Left renal pelvis (tissue), 4 donors: ENCODE data around the gene PRIMA1. TPM values are rescaled to one million over a fixed set of nuclear protein-coding genes. Genes with fewer than 3 reads are reported as not detected.

Source experiments
- DNase-seq, 4 donors: peaks; one replicate each; pipeline ENCODE4 v3.0.0-alpha.2; 2013; ENCODE audit warnings: low read depth in 4 of 4, low spot score in 3 of 4
- polyA plus RNA-seq, 4 donors: library from polyadenylated mRNA; unstranded; fragments of 120-200 nt; gene quantifications; one replicate each; pipeline ENCODE4 v1.2.1, GENCODE V29; 2013; ENCODE audit not compliant: insufficient read length in 4 of 4

Gene PRIMA1
- polyA plus RNA-seq, 4 donors, result 1.1 to 5.0 (median 1.9) TPM

DNA sequence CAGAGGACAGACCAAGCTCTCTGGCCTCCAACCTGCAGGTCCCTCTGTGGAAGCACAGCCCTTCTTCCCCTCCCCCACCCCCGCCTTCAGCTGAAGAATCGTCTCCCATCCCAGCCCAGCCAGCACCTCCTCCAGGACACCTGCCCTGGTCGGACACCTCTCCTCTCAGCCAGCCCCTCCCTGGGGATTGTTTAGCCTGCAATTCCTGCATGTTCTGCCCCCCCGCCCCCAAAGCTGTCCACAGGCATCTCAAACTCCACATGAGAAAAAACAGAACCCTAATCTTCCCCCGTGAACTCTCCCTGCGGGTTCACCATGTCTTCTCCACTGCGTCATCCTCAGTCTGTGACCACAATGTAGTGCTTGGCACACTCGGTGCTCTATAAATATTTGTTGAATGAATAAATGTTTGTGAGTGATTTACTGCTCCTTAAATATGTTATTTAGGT lies 24.1 kb downstream of the PRIMA1 start:
- no peak for DNase-seq

- DNase-seq, result peak in 1 of 4 donors; percentile 14
These were observed 28.5 kb downstream of the PRIMA1 start for GRCh38 chr14:93759719-93760307.

GRCh38 chr14:93757206-93757605 lies 31.1 kb downstream of the PRIMA1 start:
- no peak for DNase-seq

DNA sequence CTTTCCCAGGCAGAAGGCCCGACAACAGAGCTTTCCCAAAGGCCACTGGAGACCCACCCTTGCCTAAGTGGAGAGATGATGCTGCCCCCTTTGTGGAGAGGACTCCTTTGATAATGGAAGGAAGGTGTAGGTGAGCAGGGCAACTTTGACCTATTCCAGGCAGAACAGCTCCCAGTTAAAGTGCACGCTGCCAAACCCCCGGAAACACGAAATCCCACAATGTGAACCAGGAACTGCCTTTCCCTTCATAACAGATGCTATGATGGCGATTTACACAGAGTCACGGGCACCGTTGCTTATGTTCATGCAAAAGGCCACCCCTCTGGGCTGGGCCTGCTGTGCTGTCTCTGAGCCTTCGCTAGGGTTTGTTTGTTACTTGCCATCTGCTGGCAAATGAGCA lies 34.6 kb downstream of the PRIMA1 start:
- no peak for DNase-seq

DNA sequence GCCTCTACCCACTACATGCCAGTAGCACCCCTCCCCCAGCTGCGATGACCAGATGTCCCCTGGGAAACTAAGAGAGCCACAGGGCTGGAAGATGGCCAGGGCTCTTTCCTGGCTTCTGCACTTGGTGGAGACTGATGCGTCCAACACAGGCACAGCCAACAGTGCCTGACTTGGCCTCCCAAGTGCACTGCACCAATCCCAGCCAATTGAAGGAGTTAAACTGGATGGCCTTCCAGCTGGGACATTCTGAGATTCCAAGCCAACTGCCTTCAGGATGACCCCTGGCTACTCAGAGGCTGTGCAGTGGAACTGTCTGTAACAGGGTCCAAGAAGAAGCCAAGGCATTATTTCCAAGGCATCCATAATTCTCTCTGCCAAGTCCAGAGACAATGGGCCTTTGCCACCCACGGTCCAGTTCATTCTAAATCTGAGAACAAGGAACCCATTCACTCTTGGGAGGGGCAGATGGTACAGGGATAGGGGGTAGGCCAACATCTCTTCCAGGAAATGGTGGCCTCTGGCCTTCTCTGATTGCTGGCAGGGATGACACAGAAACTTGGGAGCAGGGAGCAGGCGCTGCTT lies 35.2 kb downstream of the PRIMA1 start:
- DNase-seq, result no peak

DNA sequence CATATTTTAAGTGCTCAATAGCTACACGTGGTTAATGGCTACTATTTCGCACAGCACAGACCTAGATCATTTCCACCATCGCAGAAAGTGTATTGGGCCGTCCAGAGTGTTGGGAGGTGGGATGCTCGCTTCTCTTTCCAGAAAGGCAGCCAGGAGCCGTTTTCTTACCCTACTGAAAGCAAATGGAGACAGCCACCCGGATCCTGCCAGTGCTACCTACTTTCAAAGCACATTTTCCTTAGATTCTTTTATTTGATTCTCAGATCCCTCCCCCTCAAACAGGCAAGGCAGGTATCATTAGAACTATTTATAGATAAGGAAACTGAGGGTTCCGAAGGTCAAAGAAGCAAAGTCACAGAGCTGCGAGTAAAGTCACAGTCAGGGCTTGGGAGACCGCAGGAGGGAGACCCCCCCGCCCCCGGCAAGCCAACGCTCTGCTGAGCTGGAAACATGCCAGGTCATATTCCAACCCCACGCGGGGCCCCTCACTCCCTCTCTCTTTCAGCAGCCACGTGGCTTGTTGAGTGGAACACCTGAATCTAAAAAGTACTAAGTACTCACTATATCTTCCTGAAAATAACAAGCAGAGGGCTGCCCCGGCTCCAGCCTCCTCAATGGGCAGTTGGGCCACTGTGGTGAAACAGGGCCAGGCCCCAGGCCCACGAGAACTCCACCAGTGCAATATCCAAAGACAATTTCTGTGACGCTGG lies 36.2 kb downstream of the PRIMA1 start:
- DNase-seq, result peak in 1 of 4 donors; percentile 31

DNA sequence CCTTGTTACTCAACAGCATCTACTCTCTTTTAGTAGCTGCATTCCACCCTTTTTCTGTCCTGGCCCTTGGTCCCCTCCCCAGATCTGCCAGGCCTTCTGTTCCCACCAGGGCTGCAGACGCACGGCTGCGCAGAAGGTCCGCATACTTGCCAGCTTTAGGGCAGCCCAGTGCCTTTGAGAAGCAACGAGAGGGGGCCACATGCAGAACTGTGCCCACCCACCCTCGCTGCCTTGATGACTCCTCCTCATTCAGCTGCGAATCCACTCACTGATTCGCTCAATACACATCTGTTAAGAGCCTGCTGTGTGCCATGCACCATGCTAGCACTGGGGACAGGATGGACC lies 39.2 kb downstream of the PRIMA1 start:
- DNase-seq, result no peak

- DNase-seq, result no peak
These were observed 39.8 kb downstream of the PRIMA1 start for GRCh38 chr14:93748208-93749075.

- no peak for DNase-seq
These were observed 40.7 kb downstream of the PRIMA1 start for GRCh38 chr14:93747560-93747959.

DNA sequence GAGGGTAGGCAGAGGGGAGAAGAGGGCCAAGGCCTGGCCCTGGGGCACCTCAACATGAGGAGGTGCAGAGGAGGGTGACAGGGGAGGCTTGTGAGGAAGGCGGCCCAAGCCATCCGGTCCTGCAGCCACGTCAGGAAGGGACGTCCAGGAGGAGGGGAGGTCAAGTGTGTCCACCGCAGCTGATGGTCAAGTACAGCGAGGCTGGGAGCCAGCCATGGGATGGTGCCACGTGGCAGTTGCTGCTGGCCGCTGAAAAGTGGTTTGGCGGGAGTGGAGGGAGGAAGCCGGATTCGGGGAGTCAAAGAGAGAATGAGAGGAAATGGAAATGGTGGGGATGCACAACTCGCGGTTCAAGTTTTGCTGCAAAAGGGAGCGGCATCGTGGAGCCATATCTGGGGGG lies 41.2 kb downstream of the PRIMA1 start:
- no peak for DNase-seq

DNA sequence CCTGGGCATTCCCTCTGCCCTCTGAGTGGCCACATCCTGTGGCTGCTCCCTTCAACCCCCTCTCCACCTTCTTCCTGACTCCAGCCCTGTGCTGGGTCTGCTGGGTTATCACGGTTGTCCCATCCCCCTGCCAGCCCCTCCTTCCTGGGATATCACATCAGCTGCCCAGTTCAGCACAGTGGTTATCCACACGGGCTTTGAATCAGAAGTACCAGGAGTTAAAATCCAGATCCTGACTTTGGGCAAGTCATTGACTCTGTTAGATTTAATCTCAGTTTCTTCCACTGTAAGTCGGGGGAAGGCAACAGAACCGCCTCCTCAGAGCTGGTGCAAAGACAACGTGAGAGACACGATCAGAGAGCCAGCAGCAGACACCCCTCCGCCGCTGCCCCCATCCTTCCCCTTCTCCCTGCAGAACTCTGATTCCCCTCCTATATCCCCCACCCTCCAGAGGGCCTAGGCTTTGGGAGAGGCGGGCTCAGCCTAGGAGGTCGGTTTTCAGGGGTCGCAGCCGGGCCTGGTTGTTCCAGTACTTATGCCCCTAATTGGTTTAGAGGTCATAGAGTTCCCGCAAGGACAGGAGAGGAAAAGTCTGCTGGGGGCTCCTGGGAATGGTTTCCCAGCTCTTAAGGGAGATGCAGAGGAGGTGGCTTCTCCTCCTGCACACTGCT lies 42.5 kb downstream of the PRIMA1 start:
- no peak for DNase-seq

DNA sequence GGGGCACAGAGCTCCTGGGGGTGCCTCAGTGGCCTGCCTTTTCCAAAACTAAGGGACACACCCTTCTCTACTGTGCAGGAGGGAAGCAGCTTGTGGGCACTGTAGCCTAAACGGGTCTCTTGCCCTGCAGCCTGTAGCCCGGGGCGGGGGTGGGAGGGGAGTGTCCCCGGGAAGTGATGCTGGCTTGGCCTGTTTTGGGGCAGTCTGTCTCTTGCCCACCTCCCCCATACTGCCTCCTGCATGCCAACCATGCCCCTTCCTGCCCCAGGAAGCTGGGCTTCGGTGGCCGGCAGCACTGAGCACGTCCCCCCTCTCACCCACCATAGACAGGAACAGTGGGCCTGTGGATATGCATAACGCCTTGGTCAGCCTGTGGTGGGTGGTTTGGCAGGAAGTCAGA lies 43.4 kb downstream of the PRIMA1 start:
- DNase-seq, result no peak

- DNase-seq, result no peak
These were observed 44.1 kb downstream of the PRIMA1 start for GRCh38 chr14:93744176-93744575.

GRCh38 chr14:93743270-93744060 lies 44.8 kb downstream of the PRIMA1 start:
- DNase-seq, result no peak

GRCh38 chr14:93742761-93743160 lies 45.5 kb downstream of the PRIMA1 start:
- no peak for DNase-seq

DNA sequence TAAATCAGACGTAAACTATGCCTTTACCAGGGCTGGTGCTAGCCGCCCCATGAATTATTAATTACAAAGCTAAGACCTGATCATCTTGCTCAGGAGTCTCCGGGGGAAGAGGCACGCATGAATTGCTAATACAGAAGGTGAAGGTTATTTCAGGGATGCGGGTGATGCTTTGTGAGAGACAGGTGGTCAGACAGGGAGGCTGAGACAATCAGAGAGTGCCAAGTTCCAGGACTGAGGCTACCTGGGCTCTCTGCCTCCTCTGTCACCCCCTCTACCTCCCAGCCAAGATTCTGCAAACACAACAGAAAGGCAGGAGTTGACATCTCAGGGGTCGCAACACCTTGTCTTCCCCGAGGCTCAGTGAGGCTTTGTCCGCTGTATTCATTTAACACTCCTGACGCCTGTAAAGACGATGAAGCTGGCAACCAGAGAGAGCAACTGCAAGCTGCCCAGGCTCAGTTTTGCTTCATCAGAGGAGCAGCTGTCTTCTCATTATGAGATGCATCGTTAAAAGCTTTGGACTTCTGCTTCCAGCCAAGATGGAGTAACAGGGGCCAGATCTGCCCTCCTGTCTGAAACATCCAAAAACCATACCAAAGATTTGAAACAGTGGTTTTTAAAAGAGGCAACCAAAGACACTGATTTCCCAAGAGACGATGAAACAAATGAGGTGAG lies 46.6 kb downstream of the PRIMA1 start:
- no peak for DNase-seq

- no peak for DNase-seq
These were observed 50.7 kb downstream of the PRIMA1 start for GRCh38 chr14:93737634-93738033.

DNA sequence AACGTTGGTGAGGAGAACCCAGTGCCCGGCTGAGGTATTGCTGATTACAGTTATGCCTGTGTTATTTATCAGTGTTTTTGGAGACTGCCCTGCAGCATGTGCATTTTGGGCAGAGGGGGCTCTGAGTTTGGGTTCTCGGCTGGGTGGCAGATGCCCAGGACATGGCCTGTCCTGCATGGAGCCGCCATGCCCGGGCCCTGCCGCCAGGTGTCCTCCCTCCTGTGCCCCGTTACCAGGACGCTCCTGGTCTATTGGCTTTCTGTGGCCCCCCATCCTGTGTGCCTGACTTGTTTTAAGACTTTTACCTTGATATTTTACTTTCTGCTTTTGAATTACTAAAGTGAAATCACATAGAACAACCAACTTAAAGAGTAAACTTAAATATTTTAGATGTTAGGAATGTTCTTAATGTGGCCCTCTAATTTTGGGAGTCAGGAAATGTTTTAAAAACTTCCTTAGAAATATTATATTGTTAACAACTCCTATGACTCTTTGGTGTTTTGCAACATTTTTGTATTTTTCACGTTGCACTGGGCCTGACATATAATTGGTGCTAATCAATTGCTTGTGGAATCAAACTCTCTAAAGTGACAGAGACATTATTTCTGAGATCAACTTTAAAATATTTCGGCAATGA lies 51.8 kb downstream of the PRIMA1 start:
- no peak for DNase-seq

- peak in 1 of 4 donors; percentile 31 for DNase-seq
These were observed 53.1 kb downstream of the PRIMA1 start for GRCh38 chr14:93735206-93735605.
